PC-3 (cell line): ENCODE results near the gene ARSD. TPM values are rescaled to one million over a fixed set of nuclear protein-coding genes. Genes with fewer than 3 reads are reported as not detected.

Source experiments
- ATAC-seq: fragments of 200-7000 bp; cut with Tn5 transposase; 2 replicates; pipeline ENCODE4 v1.9.1; 2020; ENCODE audit warnings: mild to moderate bottlenecking, moderate library complexity
- BruUV-seq: library from RNA; stranded (reverse); fragments of 400-500 nt; replicated peaks from 2 replicates; lab custom pipeline; 2021; lab: Mats Ljungman, UMichigan
- CTCF ChIA-PET: fragments of 300-600 bp; sonication (Branson Sonifier 250); formaldehyde crosslinking; loops from one replicate; lab custom pipeline; 2022; ENCODE audit warnings: antibody characterized with exemption; lab: Charles Lee
- POLR2A ChIA-PET: fragments of 300-600 bp; sonication (Branson Sonifier 250); formaldehyde crosslinking; loops from one replicate; lab custom pipeline; 2022; ENCODE audit warnings: antibody characterized with exemption; ENCODE audit not compliant: unreplicated experiment; lab: Charles Lee
- DNase-seq: peaks from one replicate; pipeline ENCODE4 v3.0.0-alpha.2; 2015
- H2AFZ ChIP-seq: fragments of 300-600 bp; sonication (generic); 2 replicates; pipeline ENCODE4 v1.6.0; 2016; ENCODE audit warnings: antibody characterized with exemption, low read length
- H3F3A ChIP-seq: fragments of 300-600 bp; sonication (generic); one replicate; pipeline ENCODE4 v1.6.0; 2017; ENCODE audit warnings: antibody characterized with exemption, low read length, control low read depth, mild to moderate bottlenecking; ENCODE audit not compliant: unreplicated experiment
- H3K27ac ChIP-seq: fragments of 300-600 bp; sonication (generic); 2 replicates; pipeline ENCODE4 v1.5.1; 2016; ENCODE audit warnings: mild to moderate bottlenecking, low read length
- H3K27me3 ChIP-seq: fragments of 300-600 bp; sonication (generic); 2 replicates; pipeline ENCODE4 v1.6.1; 2016; ENCODE audit warnings: low read length, mixed read lengths
- H3K36me3 ChIP-seq: fragments of 300-600 bp; sonication (generic); 2 replicates; pipeline ENCODE4 v1.6.1; 2016; ENCODE audit warnings: low read depth, mixed run types, low read length, mixed read lengths
- H3K4me1 ChIP-seq: fragments of 300-600 bp; sonication (generic); 2 replicates; pipeline ENCODE4 v1.5.1; 2016; ENCODE audit warnings: low read length; ENCODE audit not compliant: insufficient read depth
- H3K4me2 ChIP-seq: fragments of 300-600 bp; sonication (generic); 2 replicates; pipeline ENCODE4 v1.6.0; 2016; ENCODE audit warnings: low read length
- H3K4me3 ChIP-seq: fragments of 300-600 bp; sonication (generic); 2 replicates; pipeline ENCODE4 v1.5.1; 2016; ENCODE audit warnings: mild to moderate bottlenecking, low read length, mixed read lengths
- H3K79me2 ChIP-seq: fragments of 300-600 bp; sonication (generic); 2 replicates; pipeline ENCODE4 v1.6.1; 2017; ENCODE audit warnings: low read length, mixed read lengths
- H3K9ac ChIP-seq: fragments of 300-600 bp; sonication (generic); 2 replicates; pipeline ENCODE4 v1.6.0; 2016; ENCODE audit warnings: mild to moderate bottlenecking, low read length
- H3K9me2 ChIP-seq: fragments of 300-600 bp; sonication (generic); replicated peaks from 2 replicates; pipeline ENCODE4 v1.6.1; 2016; ENCODE audit warnings: mixed run types, low read length, mixed read lengths
- H3K9me3 ChIP-seq: fragments of 300-600 bp; sonication (generic); 2 replicates; pipeline ENCODE4 v1.6.1; 2016; ENCODE audit warnings: low read length, mixed read lengths
- H4K20me1 ChIP-seq: fragments of 300-600 bp; sonication (generic); 2 replicates; pipeline ENCODE4 v1.6.1; 2016; ENCODE audit warnings: low read length, mixed read lengths
- EZH2 ChIP-seq: fragments of 300-600 bp; sonication (generic); IDR thresholded peaks from one replicate; pipeline ENCODE4 v1.6.1; 2017; ENCODE audit warnings: antibody characterized with exemption, mild to moderate bottlenecking, low read length; ENCODE audit not compliant: unreplicated experiment
- EZH2phosphoT487 ChIP-seq: fragments of 300-600 bp; sonication (generic); IDR thresholded peaks from 2 replicates; pipeline ENCODE4 v1.6.1; 2018; ENCODE audit warnings: mild to moderate bottlenecking, antibody characterized with exemption, low read length, borderline replicate concordance
- intact Hi-C: fragments of 100-400 bp; cut with micrococcal nuclease; formaldehyde crosslinking; loops from 2 replicates; pipeline ENCODE4 v1.9.0; 2023
- total RNA-seq: library from RNA; depleted of rRNA; stranded (reverse); fragments of >200 nt; gene quantifications from 2 replicates; pipeline ENCODE4 v1.2.3, GENCODE V29; 2014
- TF ChIP-seq, protein P1 (sequence below): fragments of 300-600 bp; sonication (generic); conservative IDR thresholded peaks from 2 replicates; pipeline ENCODE4 v1.5.1; 2017; ENCODE audit warnings: antibody characterized with exemption, low read depth, mild to moderate bottlenecking, low read length

Gene ARSD
- total RNA-seq, 1 experiment from 2014 or later: 13.8 TPM

DNA sequence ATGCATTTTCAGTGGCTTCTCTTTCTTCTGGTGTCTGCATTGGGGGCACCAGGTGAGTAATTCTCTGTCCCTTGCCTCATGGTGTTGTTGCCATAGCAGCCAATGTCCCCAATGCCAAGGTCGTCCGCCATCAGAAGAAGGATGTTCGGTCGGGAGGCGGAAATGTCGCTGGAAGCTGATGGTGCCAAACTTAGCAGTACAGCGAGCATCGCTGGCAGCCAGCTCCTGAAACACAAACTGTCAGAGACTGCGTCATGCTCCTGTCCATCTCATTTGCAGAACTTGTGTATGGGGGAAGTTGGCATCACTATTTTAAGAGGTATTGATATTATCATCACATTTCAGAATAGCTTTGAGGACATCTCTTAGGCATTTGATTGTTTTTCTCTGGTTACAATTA, 29.1 kb upstream of the ARSD start:
- H2AFZ ChIP-seq: no peak overlapping the region
- DNase-seq (no peak), ATAC-seq (no peak)
- no peak overlapping the region for H3K4me3 ChIP-seq
- no peak overlapping the region for H3K4me2 ChIP-seq
- intact Hi-C loops: no loop called here
- H3K9me3 ChIP-seq: no peaks in the 10 kb centered on the region
- ChIA-PET POLR2A (no interaction called here), CTCF (no interaction called here)
- no peaks in the 10 kb centered on the region for H4K20me1 ChIP-seq
- no peaks in the 10 kb centered on the region for H3F3A ChIP-seq
- H3K36me3 ChIP-seq: no peaks in the 10 kb centered on the region
- no peaks in the 10 kb centered on the region for H3K27me3 ChIP-seq
- no peaks in the 10 kb centered on the region for H3K9me2 ChIP-seq
- BruUV-seq: no TSS peak
- no peaks in the 10 kb centered on the region for H3K4me1 ChIP-seq
- no peaks in the 10 kb centered on the region for H3K79me2 ChIP-seq
- no peak overlapping the region for H3K9ac ChIP-seq
- TF ChIP-seq, protein P1, sequence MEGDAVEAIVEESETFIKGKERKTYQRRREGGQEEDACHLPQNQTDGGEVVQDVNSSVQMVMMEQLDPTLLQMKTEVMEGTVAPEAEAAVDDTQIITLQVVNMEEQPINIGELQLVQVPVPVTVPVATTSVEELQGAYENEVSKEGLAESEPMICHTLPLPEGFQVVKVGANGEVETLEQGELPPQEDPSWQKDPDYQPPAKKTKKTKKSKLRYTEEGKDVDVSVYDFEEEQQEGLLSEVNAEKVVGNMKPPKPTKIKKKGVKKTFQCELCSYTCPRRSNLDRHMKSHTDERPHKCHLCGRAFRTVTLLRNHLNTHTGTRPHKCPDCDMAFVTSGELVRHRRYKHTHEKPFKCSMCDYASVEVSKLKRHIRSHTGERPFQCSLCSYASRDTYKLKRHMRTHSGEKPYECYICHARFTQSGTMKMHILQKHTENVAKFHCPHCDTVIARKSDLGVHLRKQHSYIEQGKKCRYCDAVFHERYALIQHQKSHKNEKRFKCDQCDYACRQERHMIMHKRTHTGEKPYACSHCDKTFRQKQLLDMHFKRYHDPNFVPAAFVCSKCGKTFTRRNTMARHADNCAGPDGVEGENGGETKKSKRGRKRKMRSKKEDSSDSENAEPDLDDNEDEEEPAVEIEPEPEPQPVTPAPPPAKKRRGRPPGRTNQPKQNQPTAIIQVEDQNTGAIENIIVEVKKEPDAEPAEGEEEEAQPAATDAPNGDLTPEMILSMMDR: no peak
- no peak for TF ChIP-seq EZH2
- no peak for TF ChIP-seq EZH2phosphoT487
- H3K27ac ChIP-seq: no peak overlapping the region

DNA sequence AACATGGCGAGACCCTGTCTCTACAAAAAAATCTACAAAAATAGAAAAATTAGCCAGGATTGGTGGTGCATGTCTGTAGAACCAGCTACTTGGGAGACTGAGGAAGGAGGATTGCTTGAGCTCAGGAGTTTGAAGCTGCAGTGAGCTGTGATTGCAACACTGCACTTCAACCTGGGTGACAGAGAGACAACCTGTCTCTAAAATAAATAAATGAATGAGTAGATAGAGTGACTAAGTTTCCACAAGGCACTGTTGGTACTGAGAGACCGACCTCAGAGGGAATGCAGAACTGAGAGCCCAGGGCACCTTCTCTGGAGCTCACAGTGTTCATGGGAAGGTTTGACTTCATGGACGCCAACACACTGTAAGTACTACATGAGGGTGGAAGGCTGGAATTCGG, 26.7 kb upstream of the ARSD start:
- H3F3A ChIP-seq: no peaks in the 10 kb centered on the region
- BruUV-seq: no TSS peak
- DNase-seq (peak; percentile 7), ATAC-seq (no peak)
- POLR2A ChIA-PET: no interaction called here
- H3K9me3 ChIP-seq: no peaks in the 10 kb centered on the region
- no peak overlapping the region for H2AFZ ChIP-seq
- no peaks in the 10 kb centered on the region for H3K9me2 ChIP-seq
- no peak overlapping the region for H3K27ac ChIP-seq
- H3K27me3 ChIP-seq: no peaks in the 10 kb centered on the region
- intact Hi-C loops: no loop called here
- H3K4me3 ChIP-seq: no peak overlapping the region
- no peaks in the 10 kb centered on the region for H3K4me1 ChIP-seq
- TF ChIP-seq, protein P1: no peak
- TF ChIP-seq EZH2: no peak
- no peak for TF ChIP-seq EZH2phosphoT487
- no peaks in the 10 kb centered on the region for H4K20me1 ChIP-seq
- CTCF ChIA-PET: no interaction called here
- no peaks in the 10 kb centered on the region for H3K79me2 ChIP-seq
- no peaks in the 10 kb centered on the region for H3K36me3 ChIP-seq
- no peak overlapping the region for H3K9ac ChIP-seq
- H3K4me2 ChIP-seq: no peak overlapping the region

DNA sequence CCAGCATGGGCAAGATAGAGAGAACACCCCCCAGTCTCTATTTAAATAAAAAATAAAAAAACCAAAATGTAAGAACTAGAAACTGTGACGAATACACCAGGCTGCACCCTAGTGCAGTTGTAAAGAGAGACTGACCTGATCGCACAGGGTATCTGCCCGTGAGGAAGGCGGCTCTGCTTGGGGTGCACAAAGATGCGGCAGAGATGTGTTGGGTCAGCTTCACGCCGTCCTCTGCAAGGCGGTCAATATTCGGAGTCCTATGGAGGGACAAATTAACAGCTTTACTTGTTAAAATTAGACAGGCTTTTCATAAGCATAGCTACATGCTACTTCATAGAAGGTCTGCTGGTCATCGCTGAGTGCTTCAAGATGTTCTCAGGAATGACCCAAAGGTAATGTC, 26.1 kb upstream of the ARSD start:
- Histone ChIP-seq H3K4me2 (no peak overlapping the region), H3K4me3 (no peak overlapping the region), H3K9ac (no peak overlapping the region), H3K79me2 (no peaks in the 10 kb centered on the region), H3K4me1 (no peaks in the 10 kb centered on the region), H4K20me1 (no peaks in the 10 kb centered on the region), H3K27me3 (no peaks in the 10 kb centered on the region), H2AFZ (no peak overlapping the region), H3K9me3 (no peaks in the 10 kb centered on the region), H3F3A (no peaks in the 10 kb centered on the region), H3K27ac (no peak overlapping the region), H3K36me3 (no peaks in the 10 kb centered on the region), H3K9me2 (no peaks in the 10 kb centered on the region)
- DNase-seq (no peak), ATAC-seq (no peak)
- ChIA-PET POLR2A (no interaction called here), CTCF (no interaction called here)
- intact Hi-C loops: no loop called here
- TF ChIP-seq, protein P1: no peak
- TF ChIP-seq EZH2 (no peak), EZH2phosphoT487 (no peak)
- BruUV-seq: no TSS peak
